GM18951 (cell line): ENCODE results near the gene DNAH8.
"Not testable (repeated sequence)": the region's sequence is repeated elsewhere in the genome, so short reads cannot be mapped to it uniquely, and the experiment has no call there.

Experiments
- POLR2A ChIP-seq: IDR thresholded peaks from 4 replicates; pipeline ENCODE4 v1.6.1; 2011; ENCODE audit warnings: mild to moderate bottlenecking; ENCODE audit not compliant: insufficient read length, insufficient read depth; ENCODE audit errors: extremely low read depth
- in situ Hi-C: fragments of 300-500 bp; cut with MboI; formaldehyde crosslinking; loops from one replicate; pipeline ENCODE4 v1.12.0; 2022; ENCODE audit warnings: low sequenced_read_pairs, mixed read lengths, inconsistent platforms; ENCODE audit not compliant: unreplicated experiment

The DNAH8 gene

GRCh38 chr6:38779310-38780062, 64.4 kb downstream of the DNAH8 start:
- in situ Hi-C loops = no loop called here
- TF ChIP-seq POLR2A = no peak

- in situ Hi-C loops = no loop called here
Observed at GRCh38 chr6:38782616-38783015, 67.5 kb downstream of the DNAH8 start.

GRCh38 chr6:38783443-38784228, 68.5 kb downstream of the DNAH8 start:
- no peak for TF ChIP-seq POLR2A

More at GRCh38 chr6:38782616-38783015, 67.5 kb downstream of the DNAH8 start:
- no peak for TF ChIP-seq POLR2A

GRCh38 chr6:38784506-38785235, 69.6 kb downstream of the DNAH8 start:
- no peak for TF ChIP-seq POLR2A
- in situ Hi-C loops = no loop called here

More at GRCh38 chr6:38783443-38784228, 68.5 kb downstream of the DNAH8 start:
- in situ Hi-C loops = no loop called here

GRCh38 chr6:38786486-38786885, 71.4 kb downstream of the DNAH8 start:
- in situ Hi-C loops = no loop called here
- no peak for TF ChIP-seq POLR2A

GRCh38 chr6:38789256-38789655, 74.1 kb downstream of the DNAH8 start:
- no peak for TF ChIP-seq POLR2A
- in situ Hi-C loops = no loop called here

GRCh38 chr6:38792356-38792755, 77.2 kb downstream of the DNAH8 start:
- no peak for TF ChIP-seq POLR2A
- in situ Hi-C loops = no loop called here

GRCh38 chr6:38794682-38795081, 79.6 kb downstream of the DNAH8 start:
- no peak for TF ChIP-seq POLR2A
- in situ Hi-C loops = no loop called here

GRCh38 chr6:38796006-38796405, 80.9 kb downstream of the DNAH8 start:
- in situ Hi-C loops = no loop called here
- TF ChIP-seq POLR2A = no peak

GRCh38 chr6:38796437-38796836, 81.3 kb downstream of the DNAH8 start:
- in situ Hi-C loops = not testable (repeated sequence)

GRCh38 chr6:38796850-38797249, 81.7 kb downstream of the DNAH8 start:
- TF ChIP-seq POLR2A = no peak
- in situ Hi-C loops = no loop called here

- TF ChIP-seq POLR2A = no peak
- in situ Hi-C loops = no loop called here
Observed at GRCh38 chr6:38797391-38797790, 82.3 kb downstream of the DNAH8 start.

- TF ChIP-seq POLR2A = no peak
Observed at GRCh38 chr6:38799529-38800184, 84.5 kb downstream of the DNAH8 start.

More at GRCh38 chr6:38799529-38800184, 84.5 kb downstream of the DNAH8 start:
- in situ Hi-C loops = no loop called here
